Measurements from ENCODE around the gene ARHGAP21. TPM values are rescaled to one million over a fixed set of nuclear protein-coding genes. Genes with fewer than 3 reads are reported as not detected.
A peak's percentile ranks its signal among the peaks of the same experiment; 100 is the strongest.

The ARHGAP21 gene
- total and polyA plus RNA-seq, 12 donors = 23.0 to 52.3 (median 39.9) TPM

- 52 to 55% methylated on average over 4 of the region's 4 CpGs for WGBS, 2 donors
- Histone ChIP-seq H3K9me3 (no peaks in the 10 kb centered on the region), H3K27me3 (no peaks in the 10 kb centered on the region), H3K4me3 (no peak overlapping the region), H3K27ac (peak overlapping the region in 2 of 10 donors; percentile 51 to 59), H3K36me3 (peaks cover 0 to 4% (median 0%) of the 10 kb centered on the region in 9 donors), H3K4me1 (peaks cover 0 to 62% (median 35%) of the 10 kb centered on the region in 9 donors)
- intact Hi-C loops (cut with DNase I) = no loop called here
- ATAC-seq = peak in 7 of 8 donors; percentile 40 to 90 (median 63)
- DNase-seq = peak in 1 of 2 donors; percentile 44
- TF ChIP-seq CTCF (IDR thresholded peaks at IDR 0.05) = no peak
Measured at GRCh38 chr10:24690961-24691512, 32.6 kb downstream of the ARHGAP21 start.

- no peaks in the 10 kb centered on the region for H3K27me3 ChIP-seq
- intact Hi-C loops (cut with DNase I) = no loop called here
- 62 to 64% methylated on average over 4 of the region's 4 CpGs for WGBS, 2 donors
- ATAC-seq (peak in 6 of 8 donors; percentile 53 to 87 (median 64)), DNase-seq (no peak)
- no peak for TF ChIP-seq CTCF (IDR thresholded peaks at IDR 0.05)
- H3K36me3 ChIP-seq = no peaks in the 10 kb centered on the region
- H3K4me1 ChIP-seq = peaks cover under 1 to 60% (median 40%) of the 10 kb centered on the region in 9 donors
- no peaks in the 10 kb centered on the region for H3K9me3 ChIP-seq
- no peak overlapping the region for H3K4me3 ChIP-seq
- H3K27ac ChIP-seq = peak overlapping the region in 1 of 10 donors; percentile 55
Measured at GRCh38 chr10:24685958-24686540, 37.6 kb downstream of the ARHGAP21 start.

- DNase-seq (no peak), ATAC-seq (no peak)
- Histone ChIP-seq H3K27ac (no peak overlapping the region), H3K4me1 (peaks cover 0 to 55% (median 42%) of the 10 kb centered on the region in 9 donors), H3K4me3 (no peak overlapping the region), H3K36me3 (no peaks in the 10 kb centered on the region), H3K9me3 (peaks cover 0 to 10% (median 0%) of the 10 kb centered on the region in 11 donors), H3K27me3 (no peaks in the 10 kb centered on the region)
- TF ChIP-seq CTCF (IDR thresholded peaks at IDR 0.05) = no peak
- intact Hi-C loops (cut with DNase I) = no loop called here
Measured at GRCh38 chr10:24683554-24683953, 40.1 kb downstream of the ARHGAP21 start.

- 39 to 44% methylated on average over 6 of the region's 6 CpGs for WGBS, 2 donors
- no peak overlapping the region for H3K27ac ChIP-seq
- intact Hi-C loops (cut with DNase I) = no loop called here
Measured at GRCh38 chr10:24681572-24682088, 42.1 kb downstream of the ARHGAP21 start.

More at GRCh38 chr10:24681572-24682088, 42.1 kb downstream of the ARHGAP21 start:
- DNase-seq = no peak
- no peaks in the 10 kb centered on the region for H3K27me3 ChIP-seq
- H3K9me3 ChIP-seq = peaks cover 0 to 13% (median 0%) of the 10 kb centered on the region in 11 donors
- no peak for TF ChIP-seq CTCF (IDR thresholded peaks at IDR 0.05)
- H3K4me3 ChIP-seq = no peak overlapping the region
- no peaks in the 10 kb centered on the region for H3K36me3 ChIP-seq
- peak in 4 of 8 donors; percentile 27 to 38 (median 31) for ATAC-seq
- H3K4me1 ChIP-seq = peaks cover 0 to 47% (median 34%) of the 10 kb centered on the region in 9 donors
